ENCODE data around the gene MOAP1.
"Not testable (repeated sequence)": the region's sequence is repeated elsewhere in the genome, so short reads cannot be mapped to it uniquely, and the experiment has no call there.

MOAP1 gene

DNA sequence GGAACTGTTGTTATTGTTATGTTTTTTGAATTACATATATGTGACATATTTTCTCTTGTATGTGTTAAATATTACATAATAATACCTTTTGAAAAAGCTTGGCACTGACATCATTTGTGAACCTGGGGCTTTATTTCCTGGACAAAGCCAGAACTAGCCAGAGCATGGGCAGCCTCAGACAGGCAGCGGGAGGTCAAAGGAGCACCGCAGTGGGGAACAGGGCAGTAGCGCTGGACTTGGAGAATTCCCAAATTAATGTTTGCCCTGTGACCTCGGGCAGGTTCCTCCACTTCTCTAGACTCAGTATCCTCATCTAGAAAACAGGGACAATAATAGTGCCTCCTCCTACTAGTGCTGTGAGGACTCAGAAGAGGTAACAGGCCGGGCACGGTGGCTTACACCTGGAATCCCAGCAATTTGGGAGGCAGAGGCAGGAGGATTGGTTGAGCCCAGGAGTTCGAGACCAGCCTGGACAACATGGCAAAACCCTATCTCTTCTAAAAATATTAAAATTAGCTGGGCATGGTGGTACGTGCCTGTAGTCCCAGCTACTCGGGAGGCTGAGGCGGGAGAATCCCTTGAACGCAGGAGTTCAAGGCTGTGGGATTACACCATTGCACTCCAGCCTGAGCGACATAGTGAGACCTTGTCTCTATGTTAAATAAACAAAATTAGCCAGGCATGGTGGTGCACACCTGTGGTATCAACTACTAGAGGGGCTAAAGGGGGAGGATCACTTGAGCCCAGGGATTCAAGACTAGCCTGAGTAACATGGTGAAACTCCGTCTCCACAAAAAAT, 41.6 kb downstream of the MOAP1 start:
- no peak for DNase-seq

DNA sequence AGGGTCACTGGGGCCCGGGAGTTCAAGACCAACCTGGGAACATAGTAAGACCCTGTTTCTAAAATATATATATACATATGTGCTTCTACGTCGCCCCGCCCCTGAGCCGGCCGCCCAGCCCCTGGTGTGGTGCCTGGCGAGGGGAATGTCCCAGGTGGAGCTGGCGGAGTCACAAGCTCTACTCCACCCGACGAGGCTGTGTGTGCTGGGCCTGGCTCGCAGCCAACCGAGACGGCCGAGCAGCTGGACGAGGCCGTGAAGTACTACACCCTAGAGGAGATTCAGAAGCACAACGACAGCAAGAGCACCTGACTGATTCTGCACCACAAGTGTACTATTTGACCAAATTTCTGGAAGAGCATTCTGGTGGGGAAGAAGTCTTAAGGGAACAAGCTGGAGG, 46.8 kb downstream of the MOAP1 start:
- DNase-seq = no peak

DNA sequence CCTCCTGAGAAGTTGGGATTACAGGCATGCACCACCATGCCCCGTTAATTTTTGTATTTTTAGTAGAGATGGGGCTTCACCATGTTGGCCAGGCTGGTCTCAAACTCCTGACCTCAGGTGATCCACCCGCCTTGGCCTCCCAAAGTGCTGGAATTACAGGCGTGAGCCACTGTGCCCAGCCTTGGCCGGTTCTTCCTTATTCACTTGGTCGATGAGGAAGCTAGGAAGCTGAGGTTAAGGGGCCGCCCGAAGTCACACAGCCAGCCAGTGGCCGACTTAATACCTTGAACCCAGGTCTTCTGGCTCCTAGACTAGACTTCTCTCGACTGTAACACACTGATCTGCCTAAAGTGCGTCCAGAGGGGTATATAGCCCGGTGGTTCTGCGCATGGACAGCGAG, 48.2 kb downstream of the MOAP1 start:
- not testable (repeated sequence) for DNase-seq

DNA sequence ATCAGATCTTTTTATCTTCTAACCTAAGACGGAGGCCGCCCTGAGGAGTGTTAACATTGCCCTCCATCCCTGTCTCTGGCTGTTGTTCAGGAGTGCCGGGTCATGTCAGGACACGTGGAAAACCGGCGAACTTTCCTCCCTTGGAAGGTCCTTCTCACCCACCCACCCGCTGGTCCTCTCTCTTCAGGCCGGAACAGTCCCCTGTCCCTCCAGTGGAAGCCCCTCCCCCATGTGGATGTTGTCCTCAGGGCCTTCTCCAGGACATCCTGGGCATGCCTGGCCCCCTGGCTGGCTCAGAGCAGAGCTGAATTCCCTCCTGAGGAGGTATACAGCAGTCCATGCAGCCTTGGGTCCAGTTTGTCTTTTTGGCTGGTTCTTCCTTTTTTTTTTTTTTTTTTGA, 48.7 kb downstream of the MOAP1 start:
- no peak for DNase-seq

DNA sequence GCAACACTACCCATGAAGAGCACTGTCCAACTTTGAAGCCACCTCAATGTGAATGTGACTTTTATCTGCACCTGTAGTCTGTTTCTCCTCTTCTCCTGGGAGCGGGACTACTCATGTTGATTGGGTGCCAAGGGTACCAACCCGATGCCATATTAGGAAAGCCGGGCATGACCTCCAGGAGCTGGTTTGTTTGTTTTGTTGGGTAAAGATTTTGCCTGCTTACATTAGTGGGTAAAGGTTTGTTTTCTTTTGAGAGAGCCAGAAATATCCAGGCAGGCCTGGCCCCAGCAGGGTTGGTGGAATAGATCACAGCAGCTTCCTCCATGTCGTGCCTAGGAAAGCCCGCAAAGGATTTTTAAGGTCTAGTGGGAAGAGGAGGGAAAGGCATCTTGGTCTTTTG, 49.3 kb downstream of the MOAP1 start:
- DNase-seq = no peak

DNA sequence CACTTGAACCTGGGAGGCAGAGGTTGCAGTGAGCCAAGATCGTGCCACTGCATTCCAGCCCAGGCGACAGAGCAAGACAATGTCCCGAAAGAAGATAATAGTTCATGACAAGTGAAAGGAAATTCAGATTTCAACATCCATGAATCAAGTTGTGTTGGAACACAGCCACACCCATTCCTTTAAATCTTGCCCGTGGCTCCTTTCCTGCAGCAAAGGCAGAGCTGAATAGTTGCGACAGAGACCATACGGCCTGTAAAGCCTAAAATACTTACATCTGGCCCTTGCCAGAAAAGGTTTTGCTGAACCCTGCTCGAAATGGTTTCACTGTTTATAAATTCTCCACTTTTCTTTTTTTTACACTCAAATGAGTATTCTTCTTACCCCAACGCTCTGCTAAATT, 51.2 kb downstream of the MOAP1 start:
- no peak for DNase-seq

DNA sequence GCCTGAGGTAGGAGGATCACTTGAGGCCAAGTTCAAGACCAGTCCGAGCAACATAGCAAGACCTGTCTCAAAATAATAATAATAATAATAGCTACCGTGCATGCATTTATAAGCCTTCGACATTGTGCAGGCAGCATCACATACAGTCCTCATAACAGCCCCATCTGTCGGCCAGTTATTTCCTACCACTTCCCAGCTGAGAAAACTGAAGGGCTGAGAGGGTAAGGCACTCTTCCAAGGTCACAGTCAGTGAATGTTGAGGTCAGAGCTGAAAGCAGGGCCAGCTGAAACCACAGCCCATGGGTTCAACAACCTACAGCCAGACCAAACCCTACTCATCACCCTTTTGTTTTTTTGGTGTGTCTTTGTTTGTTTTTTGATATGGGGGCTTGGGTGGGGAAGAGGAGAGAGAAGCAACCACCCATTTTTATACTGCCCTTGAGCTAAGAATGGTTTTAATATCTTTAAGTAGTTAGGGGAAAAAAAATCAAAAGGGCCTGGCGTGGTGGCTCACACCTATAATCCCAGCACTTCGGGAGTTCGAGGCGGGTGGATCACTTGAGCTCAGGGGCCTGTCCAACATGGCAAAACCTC, 52.1 kb downstream of the MOAP1 start:
- DNase-seq = no peak

Measured in GDM1 (cell line).